HepG2 (cell line): ENCODE results near the gene FMNL2. TPM values are rescaled to one million over a fixed set of nuclear protein-coding genes. Genes with fewer than 3 reads are reported as not detected.

Experiments
- AHDC1 ChIP-seq: sonication (generic); formaldehyde crosslinking; IDR thresholded peaks from 2 replicates; pipeline ENCODE4 v1.5.1; 2020; ENCODE audit warnings: mild to moderate bottlenecking, missing genetic modification reagents, borderline replicate concordance
- GATAD2A ChIP-seq: IDR thresholded peaks from 2 replicates; pipeline ENCODE4 v1.6.1; 2016
- HHEX ChIP-seq: IDR thresholded peaks from 2 replicates; pipeline ENCODE4 v1.6.1; 2016; ENCODE audit warnings: control low read depth
- MTA1 ChIP-seq: sonication (generic); formaldehyde crosslinking; IDR thresholded peaks from 2 replicates; pipeline ENCODE4 v1.4.0; 2020; ENCODE audit warnings: missing genetic modification reagents, mild to moderate bottlenecking, borderline replicate concordance
- RBM22 ChIP-seq: fragments of 200-400 bp; formaldehyde crosslinking; optimal IDR thresholded peaks from 2 replicates; pipeline ENCODE3; 2017; ENCODE audit warnings: mild to moderate bottlenecking, low read length, moderate library complexity
- SP140L ChIP-seq: sonication (generic); formaldehyde crosslinking; IDR thresholded peaks from 2 replicates; pipeline ENCODE4 v1.4.0; 2020; ENCODE audit warnings: missing genetic modification reagents, borderline replicate concordance
- TCF12 ChIP-seq, 2 experiments: fragments of 450-650 bp in 1 of 2; sonication (generic) in 1 of 2; formaldehyde crosslinking in 1 of 2; IDR thresholded peaks; 2 replicates each; pipeline versions ENCODE4 v1.6.1 to v1.8.0; 2017 to 2022; ENCODE audit warnings: antibody characterized with exemption in 1 of 2, mild to moderate bottlenecking in 1 of 2, missing genetic modification reagents in 1 of 2, moderate library complexity in 1 of 2
- THAP11 ChIP-seq: IDR thresholded peaks from 2 replicates; pipeline ENCODE4 v1.6.1; 2016; ENCODE audit warnings: missing biosample characterization, missing genetic modification reagents
- TP53 ChIP-seq: sonication (generic); formaldehyde crosslinking; conservative IDR thresholded peaks from 2 replicates; pipeline ENCODE4 v1.4.0; 2020; ENCODE audit warnings: missing genetic modification reagents
- UBTF ChIP-seq: sonication (generic); formaldehyde crosslinking; IDR thresholded peaks from 2 replicates; pipeline ENCODE4 v1.4.0; 2020; ENCODE audit warnings: mild to moderate bottlenecking, missing genetic modification reagents
- WIZ ChIP-seq: sonication (generic); formaldehyde crosslinking; IDR thresholded peaks from 2 replicates; pipeline ENCODE4 v1.5.1; 2020; ENCODE audit warnings: mild to moderate bottlenecking, missing genetic modification reagents
- ZMAT5 ChIP-seq: sonication (generic); formaldehyde crosslinking; IDR thresholded peaks from 2 replicates; pipeline ENCODE4 v1.5.0; 2020; ENCODE audit warnings: mild to moderate bottlenecking, low read depth, missing genetic modification reagents, borderline replicate concordance
- ZNF275 ChIP-seq: sonication (generic); formaldehyde crosslinking; IDR thresholded peaks from 2 replicates; pipeline ENCODE4 v1.8.0; 2022; ENCODE audit warnings: missing genetic modification reagents, mild to moderate bottlenecking, inconsistent platforms, borderline replicate concordance
- ZNF337 ChIP-seq: sonication (generic); formaldehyde crosslinking; IDR thresholded peaks from 2 replicates; pipeline ENCODE4 v1.5.1; 2020; ENCODE audit warnings: missing genetic modification reagents, low read depth, mild to moderate bottlenecking, borderline replicate concordance
- ZNF430 ChIP-seq: sonication (generic); formaldehyde crosslinking; IDR thresholded peaks from 2 replicates; pipeline ENCODE4 v1.9.0; 2021; ENCODE audit warnings: mild to moderate bottlenecking, missing genetic modification reagents
- ZNF597 ChIP-seq: sonication (generic); formaldehyde crosslinking; IDR thresholded peaks from 2 replicates; pipeline ENCODE4 v1.5.0; 2020; ENCODE audit warnings: missing genetic modification reagents
- ZNF616 ChIP-seq: sonication (generic); formaldehyde crosslinking; IDR thresholded peaks from 2 replicates; pipeline ENCODE4 v1.5.0; 2020; ENCODE audit warnings: low read depth, mild to moderate bottlenecking, missing genetic modification reagents
- polyA plus RNA-seq, 8 experiments: library from polyadenylated mRNA; depleted of rRNA in 3 of 8; stranded (reverse) in 7 of 8; unstranded in 1 of 8; fragments of >200 nt; fragmentation: Illumina TruSeq in 4 of 8; extraction: Trizol in 4 of 8; gene quantifications; 2 replicates each; pipeline versions ENCODE4 v1.2.1 to v1.2.3, GENCODE V29; 2011 to 2016; ENCODE audit warnings: low read depth in 4 of 8, missing spikeins in 1 of 8, mixed read lengths in 1 of 8; ENCODE audit not compliant: insufficient read depth in 1 of 8
- total RNA-seq, 5 experiments: library from RNA; depleted of rRNA; stranded (reverse); fragments of >200 nt; fragmentation: Illumina TruSeq; extraction: Trizol; gene quantifications; 2 replicates each; pipeline ENCODE4 v1.2.3, GENCODE V29; 2016; ENCODE audit warnings: low read depth in 1 of 5

The FMNL2 gene
- total and polyA plus RNA-seq, 2 of the 13 experiments (the other 11 are each of a cell fraction or from before 2014, with no cell fraction given): 66.5 to 67.7 TPM

- TF ChIP-seq TCF12 (IDR thresholded peaks at IDR 0.05): no peak
- peak; percentile 54; the same call in 1 of the 2 replicates for TF ChIP-seq TCF12 (CRISPR knock-in tag; IDR thresholded peaks at IDR 0.05)
- no peak for TF ChIP-seq ZNF597 (CRISPR knock-in tag)
- no peak for TF ChIP-seq RBM22
- 0 out of 2 replicates have a peak, but pooled peaks have one; percentile 66 for TF ChIP-seq ZNF430 (CRISPR knock-in tag)
- 0 out of 2 replicates have a peak, but pooled peaks have one; percentile 33 for TF ChIP-seq UBTF (CRISPR knock-in tag)
- TF ChIP-seq ZNF616 (CRISPR knock-in tag): no peak
- peak; percentile 55; the same call in 1 of the 2 replicates for TF ChIP-seq HHEX (CRISPR knock-in tag)
- no peak for TF ChIP-seq SP140L (CRISPR knock-in tag)
- TF ChIP-seq GATAD2A: peak; percentile 99
- no peak for TF ChIP-seq TP53 (CRISPR knock-in tag)
- no peak for TF ChIP-seq ZNF337 (CRISPR knock-in tag)
- TF ChIP-seq THAP11 (CRISPR knock-in tag): peak; percentile 83
- peak; percentile 67; the same call in 1 of the 2 replicates for TF ChIP-seq WIZ (CRISPR knock-in tag)
- no peak for TF ChIP-seq ZNF275 (CRISPR knock-in tag)
- peak; percentile 99 for TF ChIP-seq AHDC1 (CRISPR knock-in tag)
- TF ChIP-seq MTA1 (CRISPR knock-in tag): no peak; the same call in 1 of the 2 replicates
- TF ChIP-seq ZMAT5 (CRISPR knock-in tag): no peak
Measured at GRCh38 chr2:152405206-152406118, 70.5 kb downstream of the FMNL2 start (continued).
